Anterior cingulate cortex (tissue), 58 donors: ENCODE data around the gene ASB11.

ENCODE experiments used
- DNase-seq, 58 donors: peaks; one replicate each; lab custom pipeline; 2025; lab: John Stamatoyannopoulos, UW

ASB11 gene

GRCh38 chrX:15315509-15315908 lies at the start of gene ASB11:
ASB11 (minus strand) TSS chrX:15315640; CDS start chrX:15315605, 35 bp downstream.
- no peak for DNase-seq

- no peak for DNase-seq
Measured at GRCh38 chrX:15359701-15360100, 44.3 kb upstream of the ASB11 start.

GRCh38 chrX:15358533-15358932 lies 43.1 kb upstream of the ASB11 start:
- no peak for DNase-seq

- DNase-seq = no peak
Measured at GRCh38 chrX:15356444-15356843, 41.0 kb upstream of the ASB11 start.

- no peak for DNase-seq
Measured at GRCh38 chrX:15350329-15350996, 35.0 kb upstream of the ASB11 start.

- peak in 23 of 58 donors; percentile 0 to 73 (median 4) for DNase-seq
Measured at GRCh38 chrX:15349046-15349445, 33.6 kb upstream of the ASB11 start.

- DNase-seq = no peak
Measured at GRCh38 chrX:15345976-15346375, 30.5 kb upstream of the ASB11 start.

GRCh38 chrX:15344106-15344505 lies 28.7 kb upstream of the ASB11 start:
- DNase-seq = no peak

GRCh38 chrX:15343075-15343476 lies 27.6 kb upstream of the ASB11 start:
- no peak for DNase-seq

- DNase-seq = no peak
Measured at GRCh38 chrX:15340867-15341266, 25.4 kb upstream of the ASB11 start.

GRCh38 chrX:15336023-15336413 lies 20.6 kb upstream of the ASB11 start:
- peak in 6 of 58 donors; percentile 0 to 36 (median 7) for DNase-seq

GRCh38 chrX:15335135-15336022 lies 19.9 kb upstream of the ASB11 start, which contains the start of gene PIGA:
PIGA (minus strand) TSS chrX:15335523; CDS start chrX:15331930, 3,593 bp downstream.
- DNase-seq = peak; percentile 24 to 96 (median 91)

- no peak for DNase-seq
Measured at GRCh38 chrX:15334561-15334960, 19.1 kb upstream of the ASB11 start.

- no peak for DNase-seq
Measured at GRCh38 chrX:15328821-15329220, 13.4 kb upstream of the ASB11 start.

GRCh38 chrX:15328131-15328530 lies 12.7 kb upstream of the ASB11 start:
- no peak for DNase-seq

- DNase-seq = no peak
Measured at GRCh38 chrX:15322472-15322871, 7.0 kb upstream of the ASB11 start.

- DNase-seq = no peak
Measured at GRCh38 chrX:15322072-15322471, 6.6 kb upstream of the ASB11 start.

GRCh38 chrX:15321447-15321846 lies 6.0 kb upstream of the ASB11 start:
- no peak for DNase-seq

GRCh38 chrX:15320297-15320696 lies 4.9 kb upstream of the ASB11 start:
- no peak for DNase-seq

GRCh38 chrX:15319075-15319474 lies 3.6 kb upstream of the ASB11 start:
- DNase-seq = peak in 1 of 58 donors; percentile 8

- DNase-seq = no peak
Measured at GRCh38 chrX:15314472-15314871, 968 bp downstream of the ASB11 start.

GRCh38 chrX:15311119-15311518 lies 4.3 kb downstream of the ASB11 start:
- DNase-seq = no peak
